B cell (primary cell): Measurements from ENCODE around the gene FBXO34. TPM values are rescaled to one million over a fixed set of nuclear protein-coding genes. Genes with fewer than 3 reads are reported as not detected.
"Not testable (repeated sequence)": the region's sequence is repeated elsewhere in the genome, so short reads cannot be mapped to it uniquely, and the experiment has no call there.

Source experiments
- ATAC-seq: fragments of 200-7000 bp; cut with Tn5 transposase; one replicate; pipeline ENCODE4 v1.10.0; 2021; ENCODE audit warnings: low read depth, mild to moderate bottlenecking, moderate number of reproducible peaks, moderate library complexity
- CTCF ChIA-PET: fragments of 350-600 bp; sonication (Branson Sonifier 250); formaldehyde crosslinking; loops from one replicate; lab custom pipeline; 2021; ENCODE audit warnings: antibody characterized with exemption, inconsistent platforms; lab: Charles Lee
- POLR2A ChIA-PET: fragments of 350-600 bp; sonication (Branson Sonifier 250); formaldehyde crosslinking; loops from one replicate; lab custom pipeline; 2021; ENCODE audit warnings: antibody characterized with exemption; lab: Charles Lee
- DNase-seq: peaks from one replicate; pipeline ENCODE4 v3.0.0; 2013
- H2AFZ ChIP-seq: 2 replicates; pipeline ENCODE4 v1.6.1; 2012; ENCODE audit warnings: mild to moderate bottlenecking, low read depth, low read length; ENCODE audit not compliant: insufficient read depth, poor library complexity, severe bottlenecking
- H3K27ac ChIP-seq, 2 donors: 1 replicate in 1 of 2; 2 replicates in 1 of 2; pipeline ENCODE4 v1.5.1; 2012 to 2013; ENCODE audit warnings: low read length in 2 of 2, mild to moderate bottlenecking in 2 of 2, moderate library complexity in 1 of 2
- H3K27me3 ChIP-seq, 4 experiments: fragments of 200-600 bp in 1 of 4; sonication (generic) in 1 of 4; replicated peaks in 1 of 4; 1 replicate in 2 of 4; 2 replicates in 2 of 4; pipeline versions ENCODE4 v1.6.1 to v1.7.0; 2013 to 2016; ENCODE audit warnings: low read length in 3 of 4, mild to moderate bottlenecking in 2 of 4, mixed read lengths in 1 of 4, moderate library complexity in 1 of 4; ENCODE audit not compliant: insufficient read depth in 4 of 4, control insufficient read depth in 3 of 4; ENCODE audit errors: control extremely low read depth in 1 of 4
- H3K36me3 ChIP-seq, 2 experiments: replicated peaks in 1 of 2; 1 replicate in 1 of 2; 2 replicates in 1 of 2; pipeline versions ENCODE4 v1.6.1 to v1.7.1; 2013; ENCODE audit warnings: low read length in 1 of 2; ENCODE audit not compliant: insufficient read depth in 2 of 2, control insufficient read depth in 1 of 2; ENCODE audit errors: control extremely low read depth in 1 of 2, extremely low read depth in 1 of 2
- H3K4me1 ChIP-seq, 2 donors: fragments of 200-600 bp in 1 of 2; sonication (generic) in 1 of 2; 1 replicate in 1 of 2; 2 replicates in 1 of 2; pipeline versions ENCODE4 v1.5.1 to v1.6.1; 2013 to 2017; ENCODE audit warnings: low read length in 2 of 2; ENCODE audit not compliant: control insufficient read depth in 2 of 2, insufficient read depth in 2 of 2
- H3K4me2 ChIP-seq: replicated peaks from 2 replicates; pipeline ENCODE3; 2012; ENCODE audit warnings: mild to moderate bottlenecking, low read depth, low read length; ENCODE audit not compliant: poor library complexity, severe bottlenecking
- H3K4me3 ChIP-seq, 5 experiments: fragments of 200-600 bp in 1 of 5; sonication (generic) in 1 of 5; 1 replicate in 3 of 5; 2 replicates in 2 of 5; pipeline versions ENCODE4 v1.5.1 to v1.7.0; 2011 to 2016; ENCODE audit warnings: low read length in 4 of 5, mild to moderate bottlenecking in 4 of 5, low read depth in 2 of 5, control low read depth in 1 of 5, moderate library complexity in 1 of 5; ENCODE audit not compliant: insufficient read depth in 1 of 5; ENCODE audit errors: control extremely low read depth in 1 of 5, extremely low read depth in 1 of 5
- H3K79me2 ChIP-seq: fragments of 200-600 bp; sonication (generic); one replicate; pipeline ENCODE4 v1.6.0; 2016; ENCODE audit warnings: low read length; ENCODE audit not compliant: control insufficient read depth, insufficient read depth
- H3K9ac ChIP-seq: fragments of 200-600 bp; sonication (generic); 2 replicates; pipeline ENCODE4 v1.6.1; 2017; ENCODE audit warnings: mild to moderate bottlenecking, low read length, moderate library complexity
- H3K9me3 ChIP-seq, 3 donors: one replicate each; pipeline versions ENCODE4 v1.6.1 to v1.7.1; 2013; ENCODE audit warnings: low read length in 2 of 3; ENCODE audit not compliant: control insufficient read depth in 2 of 3, insufficient read depth in 1 of 3; ENCODE audit errors: control extremely low read depth in 1 of 3
- H4K20me1 ChIP-seq: 2 replicates; pipeline ENCODE4 v1.6.0; 2012; ENCODE audit warnings: mild to moderate bottlenecking, low read length; ENCODE audit not compliant: insufficient read depth, control insufficient read depth, poor library complexity, severe bottlenecking
- H3K27ac Mint-ChIP-seq: one replicate; pipeline ENCODE4 v1.8.0; 2021; ENCODE audit warnings: mixed read lengths
- H3K27me3 Mint-ChIP-seq: one replicate; pipeline ENCODE4 v1.8.0; 2021; ENCODE audit warnings: mixed read lengths
- H3K4me1 Mint-ChIP-seq: one replicate; pipeline ENCODE4 v1.8.0; 2021; ENCODE audit warnings: mixed read lengths
- H3K4me3 Mint-ChIP-seq: one replicate; pipeline ENCODE4 v1.8.0; 2021; ENCODE audit warnings: mixed read lengths
- H3K9me3 Mint-ChIP-seq: one replicate; pipeline ENCODE4 v1.8.0; 2022; ENCODE audit warnings: mixed read lengths; ENCODE audit not compliant: insufficient read depth
- EZH2 ChIP-seq: IDR thresholded peaks from 2 replicates; pipeline ENCODE4 v1.6.1; 2012; ENCODE audit warnings: borderline replicate concordance, low read depth, mild to moderate bottlenecking, moderate library complexity, low read length; ENCODE audit not compliant: insufficient read depth, poor library complexity, severe bottlenecking
- WGBS: methylation state at CpG from one replicate; pipeline ENCODE4 v1.1.5; 2013; ENCODE audit warnings: missing lambda C conversion rate; ENCODE audit not compliant: insufficient coverage; 5-methylcytosine and 5-hydroxymethylcytosine counted together
- intact Hi-C: fragments of 100-400 bp; cut with micrococcal nuclease; formaldehyde crosslinking; loops from one replicate; pipeline ENCODE4 v1.10.0; 2022
- polyA plus RNA-seq: library from polyadenylated mRNA; depleted of rRNA; stranded (reverse); fragments of >200 nt; gene quantifications from 2 replicates; pipeline ENCODE4 v1.2.3, GENCODE V29; 2012
- total RNA-seq, 2 donors: library from RNA; stranded (reverse); fragments of 120-200 nt in 1 of 2; gene quantifications; 1 replicate in 1 of 2; 2 replicates in 1 of 2; pipeline versions ENCODE4 v1.2.3 to v1.2.4, GENCODE V29; 2013 to 2022
- TF ChIP-seq, protein P1 (sequence below): fragments of 200-600 bp; IDR thresholded peaks from one replicate; pipeline ENCODE4 v1.8.0; 2022; ENCODE audit warnings: antibody characterized with exemption, mild to moderate bottlenecking

FBXO34 gene
- total and polyA plus RNA-seq, 2 donors (not counting 1 experiment from before 2014, with no cell fraction given) = 8.1 to 27.5 TPM

DNA sequence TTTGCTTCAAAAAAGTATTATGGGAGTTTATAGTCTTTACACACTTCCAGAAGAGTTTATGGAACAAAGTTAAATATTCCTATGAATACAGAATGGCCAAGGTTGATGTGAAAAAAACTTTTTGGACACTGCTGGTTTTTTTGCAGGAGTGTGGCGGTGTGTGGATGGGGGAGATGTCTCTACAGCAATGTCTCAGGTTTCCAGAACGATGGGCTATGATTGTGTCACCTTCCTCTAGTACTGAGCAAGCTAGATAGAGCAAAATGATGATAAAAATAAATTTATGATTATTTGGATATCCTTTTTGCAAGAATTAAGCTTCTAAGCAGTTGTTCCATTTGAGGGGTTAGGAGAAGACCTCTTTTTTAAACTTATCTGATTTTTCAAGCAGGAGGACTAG, 37.9 kb downstream of the FBXO34 start:
- ATAC-seq (no peak), DNase-seq (no peak)
- Mint-ChIP-seq H3K9me3 (peaks cover 7% of the 10 kb centered on the region), H3K4me3 (no peak overlapping the region), H3K4me1 (peaks cover 13% of the 10 kb centered on the region), H3K27me3 (no peaks in the 10 kb centered on the region), H3K27ac (no peak overlapping the region)
- H3K36me3 ChIP-seq = peaks cover 0 to 3% of the 10 kb centered on the region in 2 experiments
- H2AFZ ChIP-seq = no peak overlapping the region
- H3K9ac ChIP-seq = no peak overlapping the region
- no peak for TF ChIP-seq EZH2
- TF ChIP-seq, protein P1, sequence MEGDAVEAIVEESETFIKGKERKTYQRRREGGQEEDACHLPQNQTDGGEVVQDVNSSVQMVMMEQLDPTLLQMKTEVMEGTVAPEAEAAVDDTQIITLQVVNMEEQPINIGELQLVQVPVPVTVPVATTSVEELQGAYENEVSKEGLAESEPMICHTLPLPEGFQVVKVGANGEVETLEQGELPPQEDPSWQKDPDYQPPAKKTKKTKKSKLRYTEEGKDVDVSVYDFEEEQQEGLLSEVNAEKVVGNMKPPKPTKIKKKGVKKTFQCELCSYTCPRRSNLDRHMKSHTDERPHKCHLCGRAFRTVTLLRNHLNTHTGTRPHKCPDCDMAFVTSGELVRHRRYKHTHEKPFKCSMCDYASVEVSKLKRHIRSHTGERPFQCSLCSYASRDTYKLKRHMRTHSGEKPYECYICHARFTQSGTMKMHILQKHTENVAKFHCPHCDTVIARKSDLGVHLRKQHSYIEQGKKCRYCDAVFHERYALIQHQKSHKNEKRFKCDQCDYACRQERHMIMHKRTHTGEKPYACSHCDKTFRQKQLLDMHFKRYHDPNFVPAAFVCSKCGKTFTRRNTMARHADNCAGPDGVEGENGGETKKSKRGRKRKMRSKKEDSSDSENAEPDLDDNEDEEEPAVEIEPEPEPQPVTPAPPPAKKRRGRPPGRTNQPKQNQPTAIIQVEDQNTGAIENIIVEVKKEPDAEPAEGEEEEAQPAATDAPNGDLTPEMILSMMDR = no peak
- H4K20me1 ChIP-seq = peaks cover 4% of the 10 kb centered on the region
- H3K27me3 ChIP-seq = no peaks in the 10 kb centered on the region
- intact Hi-C loops = no loop called here
- peaks cover 0 to 4% of the 10 kb centered on the region in 2 donors for H3K4me1 ChIP-seq
- peaks cover 2 to 25% (median 21%) of the 10 kb centered on the region in 3 donors for H3K9me3 ChIP-seq
- POLR2A ChIA-PET = no interaction called here
- CTCF ChIA-PET = no interaction called here
- H3K4me2 ChIP-seq = no peak overlapping the region
- peaks cover 58% of the 10 kb centered on the region for H3K79me2 ChIP-seq
- no peak overlapping the region for H3K27ac ChIP-seq
- H3K4me3 ChIP-seq = no peak overlapping the region
- no CpG with 5 or more reads among the region's 2 CpGs for WGBS

DNA sequence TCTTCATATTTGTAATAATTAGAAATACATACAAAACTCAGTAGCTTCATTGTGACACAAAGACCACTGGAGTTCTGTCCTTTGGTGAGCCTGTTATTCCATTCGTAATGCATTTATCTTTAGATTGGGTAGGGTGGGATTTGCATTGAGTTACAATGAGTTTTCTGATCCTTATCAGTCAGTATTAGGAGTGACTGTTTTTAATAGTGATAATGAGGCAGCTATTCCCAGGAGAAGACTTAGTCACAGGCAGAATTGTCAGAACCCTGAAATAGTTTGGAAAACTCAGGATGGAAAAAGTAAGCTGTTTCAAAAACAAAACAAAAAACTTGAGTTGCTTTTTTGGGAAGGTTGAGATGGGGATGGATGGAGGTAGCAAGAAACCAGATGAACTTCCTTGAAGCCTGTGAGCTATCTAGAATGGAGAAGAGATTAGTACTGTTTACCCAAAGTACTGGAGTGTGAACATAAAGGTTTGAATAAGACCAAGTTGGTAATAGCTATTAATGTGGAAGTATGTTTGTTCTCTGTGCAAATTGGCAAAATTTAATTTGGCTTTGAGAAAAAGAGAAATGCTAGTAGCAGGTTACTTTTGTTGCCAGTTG, 38.6 kb downstream of the FBXO34 start:
- Mint-ChIP-seq H3K4me3 (no peak overlapping the region), H3K9me3 (peaks cover 7% of the 10 kb centered on the region), H3K27me3 (no peaks in the 10 kb centered on the region), H3K27ac (peak overlapping the region; percentile 10), H3K4me1 (peaks cover 13% of the 10 kb centered on the region)
- Histone ChIP-seq H3K36me3 (peaks cover 0 to 3% of the 10 kb centered on the region in 2 experiments), H3K4me3 (no peak overlapping the region), H3K27ac (no peak overlapping the region), H3K9me3 (peaks cover 2 to 25% (median 21%) of the 10 kb centered on the region in 3 donors), H3K79me2 (peaks cover 53% of the 10 kb centered on the region), H4K20me1 (peaks cover 4% of the 10 kb centered on the region), H3K27me3 (no peaks in the 10 kb centered on the region), H2AFZ (no peak overlapping the region), H3K4me1 (no peaks in the 10 kb centered on the region), H3K4me2 (no peak overlapping the region), H3K9ac (no peak overlapping the region)
- WGBS = no CpG with 5 or more reads among the region's 1 CpG
- TF ChIP-seq, protein P1 = no peak
- no peak for TF ChIP-seq EZH2
- no peak for ATAC-seq
- ChIA-PET CTCF (no interaction called here), POLR2A (no interaction called here)
- DNase-seq = no peak
- intact Hi-C loops = no loop called here

DNA sequence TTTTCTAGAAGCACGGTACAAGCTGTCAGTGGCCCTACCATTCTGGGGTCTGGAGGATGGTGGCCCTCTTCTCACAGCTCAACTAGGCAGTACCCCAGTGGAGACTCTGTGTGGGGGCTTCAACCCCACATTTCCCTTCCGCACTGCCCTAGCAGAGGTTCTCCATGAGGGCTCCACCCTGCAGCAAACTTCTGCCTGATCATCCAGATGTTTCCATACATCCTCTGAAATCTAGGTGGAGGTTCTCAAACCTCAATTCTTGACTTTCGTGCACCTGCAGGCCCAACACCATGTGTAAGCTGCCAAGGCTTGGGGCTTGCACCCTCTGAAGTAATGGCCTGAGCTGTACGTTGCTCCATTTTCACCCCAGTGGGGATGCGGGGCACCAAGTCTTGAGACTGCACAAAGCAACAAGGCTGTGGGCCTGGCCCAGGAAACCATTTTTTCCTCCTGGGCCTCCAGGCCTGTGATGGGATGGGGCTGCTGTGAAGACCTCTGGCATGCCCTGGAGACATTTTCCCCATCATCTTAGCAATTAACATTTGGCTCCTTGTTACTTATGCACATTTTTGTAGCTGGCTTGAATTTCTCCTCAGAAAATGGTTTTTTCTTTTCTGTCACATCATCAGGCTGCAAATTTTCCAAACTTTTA, 41.3 kb downstream of the FBXO34 start:
- H3K4me3 ChIP-seq, H4K20me1 ChIP-seq, H3K9me3 Mint-ChIP-seq, H3K27ac Mint-ChIP-seq, DNase-seq, H3K4me2 ChIP-seq, H3K4me3 Mint-ChIP-seq, H3K27ac ChIP-seq, H3K27me3 Mint-ChIP-seq, H3K4me1 Mint-ChIP-seq, H3K9ac ChIP-seq, ATAC-seq, H3K36me3 ChIP-seq, intact Hi-C loops, POLR2A ChIA-PET, H3K4me1 ChIP-seq, CTCF ChIA-PET, H2AFZ ChIP-seq, H3K27me3 ChIP-seq: not testable (repeated sequence)
- Histone ChIP-seq H3K9me3 (peaks cover 3 to 25% (median 21%) of the 10 kb centered on the region in 3 donors), H3K79me2 (peaks cover 27% of the 10 kb centered on the region)
- WGBS = 96% methylated on average over 5 of the region's 5 CpGs
